ENCODE results near the gene ZNF23. TPM values are rescaled to one million over a fixed set of nuclear protein-coding genes. Genes with fewer than 3 reads are reported as not detected.
A peak's percentile ranks its signal among the peaks of the same experiment; 100 is the strongest.

ZNF23 gene
- total RNA-seq, 1 experiment from 2014 or later: 13.7 TPM

DNA sequence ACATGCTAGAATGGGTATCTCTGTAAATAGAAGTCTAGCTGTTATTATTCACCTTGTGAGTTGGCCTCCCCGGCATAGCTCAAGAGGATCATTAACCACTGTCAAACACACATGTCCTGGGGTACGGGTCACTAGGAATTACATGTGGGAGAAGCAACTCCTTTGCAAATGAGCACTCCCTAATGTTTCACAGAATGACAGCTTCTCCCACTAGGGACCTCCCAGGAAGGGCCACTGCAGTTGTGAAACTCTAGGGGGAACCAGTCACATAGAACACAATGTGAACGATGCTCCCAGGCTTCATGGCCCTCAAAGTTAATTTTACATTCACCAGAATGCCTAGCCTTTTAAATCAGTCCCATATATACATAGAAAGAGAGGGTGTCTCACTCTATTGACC lies 39.5 kb upstream of the ZNF23 start:
- Mint-ChIP-seq H3K4me3 (ENCODE audit: unreplicated experiment) (no peak overlapping the region), H3K27ac (ENCODE audit: low read depth, unreplicated experiment) (no peak overlapping the region), H3K27me3 (ENCODE audit: insufficient read depth, unreplicated experiment) (peaks cover 9% of the 10 kb centered on the region), H3K4me1 (ENCODE audit: insufficient read depth, unreplicated experiment) (peaks cover 7% of the 10 kb centered on the region), H3K36me3 (ENCODE audit: insufficient read depth, unreplicated experiment) (no peaks in the 10 kb centered on the region), H3K9me3 (ENCODE audit: unreplicated experiment) (no peaks in the 10 kb centered on the region)
- CTCF ChIA-PET: interaction anchor here (0.6 to 8.2 kb wide), 16 partner anchors 9 to 165 kb away, joined by 3 to 212 read pairs (median 4); partner anchors contain the start of gene ZNF19
- intact Hi-C loops (cut with micrococcal nuclease): loop anchor here (1.0 to 10.0 kb wide), 2 partner anchors 36 to 113 kb away; no protein-coding TSS in a partner anchor
- BruUV-seq (replicated peaks): no TSS peak
- POLR2A ChIA-PET: no interaction called here
- TF ChIP-seq, protein P1, sequence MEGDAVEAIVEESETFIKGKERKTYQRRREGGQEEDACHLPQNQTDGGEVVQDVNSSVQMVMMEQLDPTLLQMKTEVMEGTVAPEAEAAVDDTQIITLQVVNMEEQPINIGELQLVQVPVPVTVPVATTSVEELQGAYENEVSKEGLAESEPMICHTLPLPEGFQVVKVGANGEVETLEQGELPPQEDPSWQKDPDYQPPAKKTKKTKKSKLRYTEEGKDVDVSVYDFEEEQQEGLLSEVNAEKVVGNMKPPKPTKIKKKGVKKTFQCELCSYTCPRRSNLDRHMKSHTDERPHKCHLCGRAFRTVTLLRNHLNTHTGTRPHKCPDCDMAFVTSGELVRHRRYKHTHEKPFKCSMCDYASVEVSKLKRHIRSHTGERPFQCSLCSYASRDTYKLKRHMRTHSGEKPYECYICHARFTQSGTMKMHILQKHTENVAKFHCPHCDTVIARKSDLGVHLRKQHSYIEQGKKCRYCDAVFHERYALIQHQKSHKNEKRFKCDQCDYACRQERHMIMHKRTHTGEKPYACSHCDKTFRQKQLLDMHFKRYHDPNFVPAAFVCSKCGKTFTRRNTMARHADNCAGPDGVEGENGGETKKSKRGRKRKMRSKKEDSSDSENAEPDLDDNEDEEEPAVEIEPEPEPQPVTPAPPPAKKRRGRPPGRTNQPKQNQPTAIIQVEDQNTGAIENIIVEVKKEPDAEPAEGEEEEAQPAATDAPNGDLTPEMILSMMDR (IDR thresholded peaks at IDR 0.05; ENCODE audit: unreplicated experiment): no peak
- DNase-seq (ENCODE audit: unreplicated experiment): no peak

DNA sequence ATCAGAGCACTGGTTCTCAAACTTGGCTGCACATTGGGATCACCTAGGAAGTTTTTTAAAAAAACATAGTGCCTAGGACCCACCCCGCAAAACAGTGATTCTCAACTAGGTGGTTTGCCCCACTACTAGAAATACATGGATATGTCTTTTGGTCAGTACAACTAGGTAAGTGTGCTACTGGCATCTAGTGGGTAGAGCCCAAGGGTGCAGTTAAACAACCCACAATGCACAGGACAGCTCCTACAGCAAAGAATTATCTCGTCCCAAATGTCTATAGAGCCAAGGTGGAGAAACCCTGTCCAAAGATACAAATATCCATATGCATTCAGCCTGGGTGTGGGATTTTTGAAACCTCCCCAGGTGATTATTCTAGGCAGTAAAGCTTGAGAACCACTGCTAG lies 38.9 kb upstream of the ZNF23 start:
- Mint-ChIP-seq H3K27ac (ENCODE audit: low read depth, unreplicated experiment) (no peak overlapping the region), H3K36me3 (ENCODE audit: insufficient read depth, unreplicated experiment) (no peaks in the 10 kb centered on the region), H3K4me3 (ENCODE audit: unreplicated experiment) (no peak overlapping the region), H3K9me3 (ENCODE audit: unreplicated experiment) (no peaks in the 10 kb centered on the region), H3K27me3 (ENCODE audit: insufficient read depth, unreplicated experiment) (peaks cover 9% of the 10 kb centered on the region), H3K4me1 (ENCODE audit: insufficient read depth, unreplicated experiment) (peaks cover 7% of the 10 kb centered on the region)
- no peak for DNase-seq (ENCODE audit: unreplicated experiment)
- TF ChIP-seq, protein P1 (IDR thresholded peaks at IDR 0.05; ENCODE audit: unreplicated experiment): no peak
- ChIA-PET POLR2A (no interaction called here), CTCF (interaction anchor here (0.6 to 8.2 kb wide), 21 partner anchors 12 to 334 kb away, joined by 3 to 212 read pairs (median 7); partner anchors contain the start of genes CHST4 and ZNF19)
- BruUV-seq (replicated peaks): no TSS peak
- intact Hi-C loops (cut with micrococcal nuclease): loop anchor here (1.0 to 10.0 kb wide), 2 partner anchors 36 to 114 kb away; no protein-coding TSS in a partner anchor

DNA sequence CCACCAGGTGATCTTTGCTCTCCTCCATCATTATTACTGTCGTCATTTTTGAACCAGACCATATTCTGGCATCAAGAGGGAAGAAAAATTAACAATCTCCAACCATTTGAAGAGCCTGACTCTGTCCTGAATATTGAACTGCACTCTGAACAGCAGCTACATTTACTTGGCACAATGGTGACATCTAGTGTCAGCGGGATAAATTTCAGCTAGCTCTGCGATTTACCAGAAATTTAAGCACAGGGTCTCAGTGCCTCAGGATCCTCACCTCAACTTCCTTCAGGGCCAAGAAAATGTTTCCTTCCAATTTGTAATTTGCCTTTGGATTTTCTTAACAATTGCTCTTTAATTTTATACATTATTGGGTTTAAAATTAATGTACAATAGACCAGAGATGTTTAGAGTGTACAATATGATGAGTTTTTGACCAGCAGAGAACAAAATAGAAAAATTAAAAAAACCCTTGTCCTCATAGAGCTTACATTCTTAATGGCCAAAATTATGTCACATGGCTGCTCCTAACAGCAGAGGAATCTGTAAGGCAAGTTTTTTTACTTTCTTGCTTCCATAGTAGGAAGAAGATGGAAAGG lies 37.8 kb upstream of the ZNF23 start:
- Mint-ChIP-seq H3K9me3 (ENCODE audit: unreplicated experiment) (no peaks in the 10 kb centered on the region), H3K27me3 (ENCODE audit: insufficient read depth, unreplicated experiment) (peaks cover 9% of the 10 kb centered on the region), H3K4me3 (ENCODE audit: unreplicated experiment) (no peak overlapping the region), H3K36me3 (ENCODE audit: insufficient read depth, unreplicated experiment) (no peaks in the 10 kb centered on the region), H3K4me1 (ENCODE audit: insufficient read depth, unreplicated experiment) (peaks cover 2% of the 10 kb centered on the region), H3K27ac (ENCODE audit: low read depth, unreplicated experiment) (no peak overlapping the region)
- no TSS peak for BruUV-seq (replicated peaks)
- ChIA-PET POLR2A (interaction anchor here (1.4 to 3.1 kb wide), 3 partner anchors 15 to 87 kb away, joined by 4 to 11 read pairs (median 8); partner anchors contain the start of gene ZNF23), CTCF (interaction anchor here (0.6 to 8.2 kb wide), 36 partner anchors 9 to 776 kb away, joined by 3 to 212 read pairs (median 4); partner anchors contain the start of genes CHST4 and ZNF19)
- intact Hi-C loops (cut with micrococcal nuclease): loop anchor here (1.0 to 10.0 kb wide), 2 partner anchors 88 to 115 kb away; no protein-coding TSS in a partner anchor
- peak; percentile 56 for DNase-seq (ENCODE audit: unreplicated experiment)
- TF ChIP-seq, protein P1 (IDR thresholded peaks at IDR 0.05; ENCODE audit: unreplicated experiment): peak; percentile 73

DNA sequence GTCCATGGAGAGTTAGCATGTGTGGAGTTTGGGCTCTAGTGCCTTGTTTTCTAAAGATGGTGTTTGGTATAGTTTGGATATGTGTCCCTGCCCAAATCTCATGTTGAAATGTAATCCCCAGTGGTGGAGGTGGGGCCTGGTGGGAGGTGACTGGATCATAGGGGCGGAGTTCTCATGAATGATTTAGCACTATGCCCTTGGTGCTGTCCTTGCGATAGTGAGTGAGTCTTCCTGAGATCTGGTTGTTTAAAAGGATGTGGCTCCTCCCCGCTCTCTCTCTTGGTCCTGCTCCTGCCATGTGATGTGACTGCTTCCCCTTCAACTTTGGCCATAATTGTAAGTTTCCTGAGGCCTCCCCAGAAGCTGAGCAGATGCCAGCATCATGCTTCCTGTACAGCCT lies 36.0 kb upstream of the ZNF23 start:
- intact Hi-C loops (cut with micrococcal nuclease): no loop called here
- no peak for DNase-seq (ENCODE audit: unreplicated experiment)
- Mint-ChIP-seq H3K36me3 (ENCODE audit: insufficient read depth, unreplicated experiment) (no peaks in the 10 kb centered on the region), H3K27me3 (ENCODE audit: insufficient read depth, unreplicated experiment) (peaks cover 7% of the 10 kb centered on the region), H3K27ac (ENCODE audit: low read depth, unreplicated experiment) (no peak overlapping the region), H3K4me1 (ENCODE audit: insufficient read depth, unreplicated experiment) (no peaks in the 10 kb centered on the region), H3K4me3 (ENCODE audit: unreplicated experiment) (no peak overlapping the region), H3K9me3 (ENCODE audit: unreplicated experiment) (no peaks in the 10 kb centered on the region)
- POLR2A ChIA-PET: interaction anchor here (3.1 kb wide), 1 partner anchor 85 kb away, joined by 11 read pairs; no protein-coding TSS in a partner anchor
- TF ChIP-seq, protein P1 (IDR thresholded peaks at IDR 0.05; ENCODE audit: unreplicated experiment): no peak
- no TSS peak for BruUV-seq (replicated peaks)
- CTCF ChIA-PET: interaction anchor here (0.6 to 8.2 kb wide), 12 partner anchors 9 to 893 kb away, joined by 3 to 212 read pairs (median 8); partner anchors contain the start of genes CHST4 and ZNF19

Data from MCF 10A (cell line).